DND-41 (cell line): ENCODE data around the gene VBP1.

Experiments used
- EZH2 ChIP-seq: IDR thresholded peaks from 3 replicates; pipeline ENCODE4 v1.6.1; 2012; ENCODE audit warnings: borderline replicate concordance, low read depth, mild to moderate bottlenecking, moderate library complexity, low read length, inconsistent platforms; ENCODE audit not compliant: severe bottlenecking
- TF ChIP-seq, protein P1 (sequence below): IDR thresholded peaks from 2 replicates; pipeline ENCODE4 v1.5.1; 2012; ENCODE audit warnings: borderline replicate concordance, low read length, moderate library complexity, mild to moderate bottlenecking; ENCODE audit not compliant: poor library complexity, severe bottlenecking; ENCODE audit errors: extremely low read depth

DNA sequence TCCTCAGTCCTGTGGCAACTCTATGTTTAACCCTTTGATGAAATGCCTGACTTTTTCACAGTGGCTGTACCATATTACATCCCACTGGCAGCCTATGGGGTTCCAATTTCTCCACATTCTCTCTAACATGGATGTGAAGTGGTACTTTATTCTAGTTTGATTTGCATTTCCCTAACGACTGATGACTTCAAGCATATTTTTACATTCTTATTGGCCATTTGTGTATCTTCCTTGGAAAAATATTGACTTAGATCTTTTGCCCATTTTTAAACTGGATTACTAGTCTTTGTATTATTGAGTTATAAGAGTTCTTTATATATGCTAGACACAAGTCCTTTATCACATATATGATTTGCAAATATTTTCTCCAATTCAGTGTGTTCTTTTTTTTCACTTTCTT is 50.2 kb downstream of the VBP1 start:
- TF ChIP-seq, protein P1, sequence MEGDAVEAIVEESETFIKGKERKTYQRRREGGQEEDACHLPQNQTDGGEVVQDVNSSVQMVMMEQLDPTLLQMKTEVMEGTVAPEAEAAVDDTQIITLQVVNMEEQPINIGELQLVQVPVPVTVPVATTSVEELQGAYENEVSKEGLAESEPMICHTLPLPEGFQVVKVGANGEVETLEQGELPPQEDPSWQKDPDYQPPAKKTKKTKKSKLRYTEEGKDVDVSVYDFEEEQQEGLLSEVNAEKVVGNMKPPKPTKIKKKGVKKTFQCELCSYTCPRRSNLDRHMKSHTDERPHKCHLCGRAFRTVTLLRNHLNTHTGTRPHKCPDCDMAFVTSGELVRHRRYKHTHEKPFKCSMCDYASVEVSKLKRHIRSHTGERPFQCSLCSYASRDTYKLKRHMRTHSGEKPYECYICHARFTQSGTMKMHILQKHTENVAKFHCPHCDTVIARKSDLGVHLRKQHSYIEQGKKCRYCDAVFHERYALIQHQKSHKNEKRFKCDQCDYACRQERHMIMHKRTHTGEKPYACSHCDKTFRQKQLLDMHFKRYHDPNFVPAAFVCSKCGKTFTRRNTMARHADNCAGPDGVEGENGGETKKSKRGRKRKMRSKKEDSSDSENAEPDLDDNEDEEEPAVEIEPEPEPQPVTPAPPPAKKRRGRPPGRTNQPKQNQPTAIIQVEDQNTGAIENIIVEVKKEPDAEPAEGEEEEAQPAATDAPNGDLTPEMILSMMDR: no peak
- no peak for TF ChIP-seq EZH2
